OCI-LY1 (cell line): ENCODE data around the gene CFAP77.

Source experiments
- H2AFZ ChIP-seq: fragments of 200-600 bp; sonication (generic), shearing (Covaris generic); 2 replicates; pipeline ENCODE4 v1.6.0; 2014; ENCODE audit warnings: antibody characterized with exemption, mild to moderate bottlenecking, low read length
- H3F3A ChIP-seq: fragments of 200-600 bp; sonication (generic), shearing (Covaris generic); 2 replicates; pipeline ENCODE4 v1.6.0; 2014; ENCODE audit warnings: mild to moderate bottlenecking, antibody characterized with exemption, low read length, moderate library complexity; ENCODE audit not compliant: insufficient read depth
- H3K27ac ChIP-seq: fragments of 200-600 bp; sonication (generic); 2 replicates; pipeline ENCODE4 v1.5.1; 2014; ENCODE audit warnings: low read length, mixed run types, mild to moderate bottlenecking, low read depth; ENCODE audit not compliant: poor library complexity, severe bottlenecking
- H3K27me3 ChIP-seq: fragments of 200-600 bp; sonication (generic); 2 replicates; pipeline ENCODE4 v1.6.0; 2014; ENCODE audit warnings: antibody characterized with exemption, mild to moderate bottlenecking, low read length, moderate library complexity; ENCODE audit not compliant: insufficient read depth
- H3K36me3 ChIP-seq: fragments of 200-600 bp; sonication (generic); 2 replicates; pipeline ENCODE4 v1.6.1; 2014; ENCODE audit warnings: mild to moderate bottlenecking, antibody characterized with exemption, low read length, moderate library complexity, mixed read lengths; ENCODE audit not compliant: insufficient read depth
- H3K4me1 ChIP-seq: fragments of 200-600 bp; sonication (generic); 2 replicates; pipeline ENCODE4 v1.5.1; 2014; ENCODE audit warnings: mild to moderate bottlenecking, low read length, moderate library complexity; ENCODE audit not compliant: insufficient read depth, severe bottlenecking
- H3K4me2 ChIP-seq: fragments of 200-600 bp; sonication (generic), shearing (Covaris generic); 2 replicates; pipeline ENCODE4 v1.6.1; 2014; ENCODE audit warnings: low read length
- H3K4me3 ChIP-seq: fragments of 200-600 bp; sonication (generic); 2 replicates; pipeline ENCODE4 v1.5.1; 2014; ENCODE audit warnings: low read length, low read depth, mild to moderate bottlenecking, mixed read lengths; ENCODE audit not compliant: poor library complexity, severe bottlenecking
- H3K79me2 ChIP-seq: fragments of 200-600 bp; shearing (Covaris generic); 2 replicates; pipeline ENCODE4 v1.6.1; 2016; ENCODE audit warnings: mixed run types, low read length, mixed read lengths; ENCODE audit not compliant: insufficient read depth
- H3K9ac ChIP-seq: fragments of 200-600 bp; sonication (generic), shearing (Covaris generic); 2 replicates; pipeline ENCODE4 v1.6.1; 2014; ENCODE audit warnings: mild to moderate bottlenecking, low read length, mixed read lengths
- H3K9me2 ChIP-seq: fragments of 200-600 bp; sonication (generic), shearing (Covaris generic); 2 replicates; pipeline ENCODE4 v1.6.1; 2014; ENCODE audit warnings: low read depth, mild to moderate bottlenecking, low read length, mixed read lengths
- H3K9me3 ChIP-seq: fragments of 200-600 bp; shearing (Covaris generic); 2 replicates; pipeline ENCODE4 v1.6.1; 2014; ENCODE audit warnings: low read length, mixed read lengths
- H4K20me1 ChIP-seq: fragments of 200-600 bp; sonication (generic), shearing (Covaris generic); 2 replicates; pipeline ENCODE4 v1.6.0; 2016; ENCODE audit warnings: mild to moderate bottlenecking, low read length; ENCODE audit not compliant: insufficient read depth
- CTCF ChIP-seq: fragments of 200-600 bp; sonication (generic), shearing (Covaris generic); IDR thresholded peaks from 2 replicates; pipeline ENCODE4 v1.5.1; 2017; ENCODE audit warnings: mild to moderate bottlenecking, antibody characterized with exemption, low read length, moderate library complexity, mixed read lengths
- EZH2 ChIP-seq: fragments of 200-600 bp; sonication (generic), shearing (Covaris generic); IDR thresholded peaks from 2 replicates; pipeline ENCODE4 v1.8.0; 2017; ENCODE audit warnings: borderline replicate concordance, mixed run types, mild to moderate bottlenecking, antibody characterized with exemption, low read length, moderate library complexity, mixed read lengths

The CFAP77 gene

DNA sequence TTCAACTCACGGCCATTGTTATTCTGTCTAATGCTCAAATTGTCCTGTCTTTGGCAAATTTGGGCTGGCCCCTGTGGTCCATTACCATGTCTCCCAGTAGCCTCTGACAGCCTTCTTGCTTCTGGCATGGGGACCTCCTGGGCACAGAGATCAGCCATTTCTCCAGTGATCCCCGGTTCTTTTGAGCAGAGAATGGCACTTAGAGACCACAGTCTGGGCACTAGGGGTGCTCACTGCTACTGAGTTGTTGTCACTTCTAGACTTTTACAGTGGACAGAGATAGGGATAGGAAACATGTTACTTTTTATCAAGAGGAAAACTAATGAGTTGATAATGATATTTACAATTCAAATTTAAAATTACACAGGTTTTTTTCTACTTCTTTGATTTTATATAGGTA lies 124.8 kb downstream of the CFAP77 start:
- Histone ChIP-seq H3K36me3 (no peaks in the 10 kb centered on the region; the same call in 1 of the 2 replicates), H4K20me1 (no peaks in the 10 kb centered on the region), H2AFZ (no peak overlapping the region), H3K4me2 (no peak overlapping the region), H3F3A (no peaks in the 10 kb centered on the region), H3K9me3 (peaks cover 4% of the 10 kb centered on the region; the same call in 1 of the 2 replicates), H3K4me3 (no peak overlapping the region), H3K9ac (no peak overlapping the region), H3K27ac (no peak overlapping the region), H3K79me2 (no peaks in the 10 kb centered on the region), H3K27me3 (peaks cover 7% of the 10 kb centered on the region; the same call in 1 of the 2 replicates), H3K4me1 (no peaks in the 10 kb centered on the region), H3K9me2 (no peaks in the 10 kb centered on the region)
- TF ChIP-seq CTCF: no peak
- TF ChIP-seq EZH2: no peak

GRCh38 chr9:132536124-132536523 lies 126.1 kb downstream of the CFAP77 start:
- Histone ChIP-seq H3K79me2 (no peaks in the 10 kb centered on the region), H4K20me1 (no peaks in the 10 kb centered on the region), H3K36me3 (no peaks in the 10 kb centered on the region; the same call in 1 of the 2 replicates), H3K4me2 (no peak overlapping the region), H3K27ac (no peak overlapping the region), H2AFZ (no peak overlapping the region), H3K9ac (no peak overlapping the region), H3K9me3 (peaks cover 4% of the 10 kb centered on the region; the same call in 1 of the 2 replicates), H3K27me3 (peaks cover 12% of the 10 kb centered on the region; the same call in 1 of the 2 replicates), H3K4me1 (no peaks in the 10 kb centered on the region), H3K4me3 (no peak overlapping the region), H3K9me2 (no peaks in the 10 kb centered on the region), H3F3A (no peaks in the 10 kb centered on the region)
- no peak for TF ChIP-seq EZH2
- no peak for TF ChIP-seq CTCF

DNA sequence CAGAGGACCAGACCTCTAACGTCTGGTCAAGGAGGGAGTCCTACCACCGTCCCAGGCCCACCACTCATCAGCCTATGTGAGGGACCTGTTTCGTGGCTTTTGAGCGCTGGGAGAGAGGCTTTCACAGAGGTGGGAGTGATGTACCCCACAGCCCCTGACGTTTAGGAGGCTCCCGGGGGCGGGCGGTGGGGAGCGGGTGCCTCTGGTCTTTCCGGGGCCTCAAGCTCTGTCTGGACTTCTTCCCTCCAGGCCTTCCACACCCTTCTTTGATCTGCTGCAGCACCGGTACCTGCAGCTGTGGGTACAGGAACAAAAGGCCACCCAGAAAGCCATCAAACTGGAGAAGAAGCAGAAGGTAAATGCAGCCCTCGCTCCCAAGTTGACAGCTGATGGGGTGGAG lies 127.3 kb downstream of the CFAP77 start:
- no peak overlapping the region for H3K4me2 ChIP-seq
- H3K9ac ChIP-seq: no peak overlapping the region
- no peaks in the 10 kb centered on the region for H4K20me1 ChIP-seq
- H3K36me3 ChIP-seq: no peaks in the 10 kb centered on the region; the same call in 1 of the 2 replicates
- no peaks in the 10 kb centered on the region for H3F3A ChIP-seq
- no peak overlapping the region for H2AFZ ChIP-seq
- no peaks in the 10 kb centered on the region for H3K9me2 ChIP-seq
- no peak overlapping the region for H3K4me3 ChIP-seq
- no peak for TF ChIP-seq EZH2
- TF ChIP-seq CTCF: no peak
- H3K79me2 ChIP-seq: no peaks in the 10 kb centered on the region
- no peak overlapping the region for H3K27ac ChIP-seq
- peaks cover 12% of the 10 kb centered on the region; the same call in 1 of the 2 replicates for H3K27me3 ChIP-seq
- peaks cover 4% of the 10 kb centered on the region; the same call in 1 of the 2 replicates for H3K9me3 ChIP-seq
- no peaks in the 10 kb centered on the region for H3K4me1 ChIP-seq
